Tibial nerve (tissue), 4 donors: ENCODE data around the gene TTC21A.

Experiments used
- EP300 ChIP-seq, 2 donors: sonication (generic); formaldehyde crosslinking; IDR thresholded peaks; one replicate each; pipeline ENCODE4 v1.6.1; 2017; ENCODE audit warnings: antibody characterized with exemption in 2 of 2, mild to moderate bottlenecking in 1 of 2
- POLR2A ChIP-seq, 2 donors: fragments of 450-650 bp; IDR thresholded peaks; one replicate each; pipeline ENCODE4 v1.6.1; 2017; ENCODE audit warnings: antibody characterized with exemption in 2 of 2, mild to moderate bottlenecking in 2 of 2, moderate library complexity in 2 of 2
- TF ChIP-seq, protein P1 (sequence below), 5 experiments: fragments of 200-600 bp in 3 of 5; fragments of 450-650 bp in 2 of 5; sonication (generic) in 3 of 5; IDR thresholded peaks; one replicate each; pipeline ENCODE4 v1.5.1; 2016 to 2019; ENCODE audit warnings: antibody characterized with exemption in 5 of 5, mild to moderate bottlenecking in 3 of 5, moderate library complexity in 2 of 5

DNA sequence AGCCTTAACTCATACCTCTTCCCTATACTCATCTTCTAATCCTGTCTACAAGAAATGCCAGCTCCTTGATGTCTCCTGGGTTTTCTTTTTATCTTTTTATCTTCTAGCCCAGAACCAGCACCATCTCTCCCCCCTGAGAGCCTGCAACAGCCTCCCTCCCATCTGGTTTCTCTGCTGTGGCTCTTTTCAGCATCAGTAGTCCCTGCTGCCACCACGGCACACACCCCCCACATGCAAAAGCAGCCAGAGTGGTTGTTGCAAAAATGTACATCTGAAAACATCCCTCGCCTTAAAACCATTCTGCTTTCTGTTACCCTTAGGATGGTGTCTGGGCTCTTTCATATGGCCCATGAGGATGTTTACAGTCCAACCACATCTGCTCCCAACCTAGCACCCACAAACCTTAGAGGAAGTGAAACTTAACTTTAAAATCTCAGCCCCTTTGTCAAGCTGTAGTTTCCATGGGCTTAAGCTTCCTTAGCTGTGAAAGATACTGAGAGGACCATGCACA, 775 bp downstream of the TTC21A start:
- no peak for TF ChIP-seq EP300 (IDR thresholded peaks at IDR 0.05)
- TF ChIP-seq, protein P1, sequence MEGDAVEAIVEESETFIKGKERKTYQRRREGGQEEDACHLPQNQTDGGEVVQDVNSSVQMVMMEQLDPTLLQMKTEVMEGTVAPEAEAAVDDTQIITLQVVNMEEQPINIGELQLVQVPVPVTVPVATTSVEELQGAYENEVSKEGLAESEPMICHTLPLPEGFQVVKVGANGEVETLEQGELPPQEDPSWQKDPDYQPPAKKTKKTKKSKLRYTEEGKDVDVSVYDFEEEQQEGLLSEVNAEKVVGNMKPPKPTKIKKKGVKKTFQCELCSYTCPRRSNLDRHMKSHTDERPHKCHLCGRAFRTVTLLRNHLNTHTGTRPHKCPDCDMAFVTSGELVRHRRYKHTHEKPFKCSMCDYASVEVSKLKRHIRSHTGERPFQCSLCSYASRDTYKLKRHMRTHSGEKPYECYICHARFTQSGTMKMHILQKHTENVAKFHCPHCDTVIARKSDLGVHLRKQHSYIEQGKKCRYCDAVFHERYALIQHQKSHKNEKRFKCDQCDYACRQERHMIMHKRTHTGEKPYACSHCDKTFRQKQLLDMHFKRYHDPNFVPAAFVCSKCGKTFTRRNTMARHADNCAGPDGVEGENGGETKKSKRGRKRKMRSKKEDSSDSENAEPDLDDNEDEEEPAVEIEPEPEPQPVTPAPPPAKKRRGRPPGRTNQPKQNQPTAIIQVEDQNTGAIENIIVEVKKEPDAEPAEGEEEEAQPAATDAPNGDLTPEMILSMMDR (IDR thresholded peaks at IDR 0.05) = no peak
- TF ChIP-seq POLR2A (IDR thresholded peaks at IDR 0.05) = no peak
